NT2/D1 (cell line): ENCODE results near the gene RPS8.

Experiments used
- SUZ12 ChIP-seq: IDR thresholded peaks from 2 replicates; pipeline ENCODE4 v1.6.1; 2011; ENCODE audit not compliant: insufficient read length, insufficient read depth; ENCODE audit errors: extremely low read depth
- YY1 ChIP-seq: IDR thresholded peaks from 2 replicates; pipeline ENCODE4 v1.6.1; 2011; ENCODE audit not compliant: insufficient read length, insufficient read depth
- ZNF274 ChIP-seq: IDR thresholded peaks from 2 replicates; pipeline ENCODE4 v1.6.1; 2011; ENCODE audit warnings: mild to moderate bottlenecking, low read depth, low read length

- TF ChIP-seq YY1, result no peak
- TF ChIP-seq ZNF274, result no peak
- no peak for TF ChIP-seq SUZ12
Measured at GRCh38 chr1:44783697-44784093, 8.4 kb downstream of the RPS8 start.
